Effector CD4-positive, alpha-beta T cell (primary cell): ENCODE data around the gene INTS3.
"Not testable (repeated sequence)": the region's sequence is repeated elsewhere in the genome, so short reads cannot be mapped to it uniquely, and the experiment has no call there.

ENCODE experiments used
- DNase-seq: peaks from one replicate; pipeline ENCODE4 v3.0.0-alpha.2; 2020

The INTS3 gene

DNA sequence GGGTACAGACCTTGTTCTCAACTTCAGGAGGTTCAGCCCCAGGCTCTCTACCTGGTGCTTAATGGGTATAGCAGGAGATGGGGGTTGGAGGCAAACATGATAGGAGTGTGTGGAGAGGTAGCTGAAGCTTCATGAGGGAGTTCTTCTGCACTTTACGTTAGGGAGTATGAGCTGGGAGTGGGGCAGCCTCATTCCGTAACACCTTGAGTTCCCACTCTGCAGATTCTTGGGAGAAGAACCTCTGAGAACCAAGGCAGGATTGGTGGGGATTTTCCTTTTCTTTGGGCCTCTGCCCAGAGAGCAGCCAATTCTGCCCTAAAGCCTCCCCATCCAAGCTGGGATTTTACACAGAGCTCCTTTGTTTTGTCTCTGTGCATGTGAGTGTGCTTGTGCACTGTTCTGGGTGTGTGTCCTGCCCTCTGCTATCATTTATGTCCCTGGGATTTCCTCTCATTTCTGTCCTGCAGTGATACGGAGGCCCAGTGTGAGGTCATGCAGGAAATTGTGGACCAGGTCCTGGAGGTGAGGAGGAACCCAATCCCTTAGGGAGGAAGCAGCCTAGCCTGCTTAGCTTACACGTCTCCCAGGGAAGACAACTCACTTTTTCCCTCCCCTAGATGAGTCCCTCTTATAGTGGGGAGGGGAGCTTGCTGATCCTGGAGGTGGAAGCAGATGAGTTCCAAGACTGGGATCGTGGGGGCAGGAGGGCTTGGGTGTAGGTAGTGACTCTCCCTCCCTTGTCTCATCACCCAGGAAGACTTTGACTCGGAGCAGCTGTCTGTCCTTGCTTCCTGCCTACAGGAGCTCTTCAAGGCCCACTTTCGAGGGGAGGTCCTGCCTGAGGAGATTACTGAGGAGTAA is 35.7 kb downstream of the INTS3 start:
- DNase-seq, result no peak

DNA sequence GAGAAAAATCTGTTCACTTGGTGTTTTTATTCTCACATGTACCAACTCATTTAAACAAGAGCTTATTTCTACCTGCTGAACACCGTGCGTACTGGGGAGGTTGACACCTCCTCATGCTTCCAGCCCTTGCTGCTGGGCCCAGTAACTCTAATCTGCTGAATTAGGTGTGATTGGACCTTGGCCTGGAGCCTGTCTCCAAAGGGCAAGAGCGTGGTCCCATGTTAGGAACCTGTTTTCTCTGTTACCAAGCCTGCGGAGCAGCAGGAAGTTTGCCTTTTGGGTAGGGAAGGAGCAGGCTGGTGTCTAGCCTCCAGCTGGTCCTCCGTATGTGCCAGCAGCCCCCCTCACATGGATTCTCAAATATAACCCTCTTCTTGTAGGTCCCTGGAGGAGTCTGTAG is 36.5 kb downstream of the INTS3 start:
- no peak for DNase-seq

DNA sequence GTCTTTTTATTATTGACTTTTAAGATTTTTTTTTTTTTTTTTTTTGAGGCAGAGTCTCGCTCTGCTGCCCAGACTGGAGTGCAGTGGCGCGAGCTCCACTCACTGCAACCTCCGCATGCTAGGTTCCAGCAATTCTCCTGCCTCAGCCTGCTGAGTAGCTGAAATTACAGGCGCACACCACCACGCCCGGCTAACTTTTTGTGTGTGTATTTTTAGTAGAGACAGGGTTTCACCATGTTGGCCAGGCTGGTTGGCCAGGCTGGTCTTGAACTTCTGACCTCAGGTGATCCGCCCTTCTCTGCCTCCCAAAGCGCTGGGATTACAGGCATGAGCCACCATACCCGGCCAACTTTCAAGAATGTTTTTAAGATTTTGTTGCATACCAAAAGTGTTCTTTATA is 38.8 kb downstream of the INTS3 start:
- not testable (repeated sequence) for DNase-seq

DNA sequence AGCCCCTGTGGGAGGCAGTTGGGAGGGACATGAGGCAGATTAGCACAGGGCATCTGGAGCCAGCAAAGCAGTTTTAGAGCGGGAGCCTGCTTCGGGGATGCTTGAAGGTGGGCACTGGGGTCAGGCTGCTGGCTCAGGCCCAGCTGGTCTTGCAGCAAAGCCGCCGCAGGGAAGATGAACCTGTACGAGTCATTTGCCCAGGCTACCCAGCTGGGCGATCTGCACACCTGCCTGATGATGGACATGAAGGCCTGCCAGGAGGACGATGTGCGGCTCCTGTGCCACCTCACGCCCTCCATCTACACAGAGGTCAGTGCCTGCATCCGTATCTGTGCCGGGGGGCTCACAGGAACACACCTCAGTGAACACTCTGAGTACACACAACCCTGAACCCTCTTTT is 39.7 kb downstream of the INTS3 start:
- DNase-seq, result no peak

DNA sequence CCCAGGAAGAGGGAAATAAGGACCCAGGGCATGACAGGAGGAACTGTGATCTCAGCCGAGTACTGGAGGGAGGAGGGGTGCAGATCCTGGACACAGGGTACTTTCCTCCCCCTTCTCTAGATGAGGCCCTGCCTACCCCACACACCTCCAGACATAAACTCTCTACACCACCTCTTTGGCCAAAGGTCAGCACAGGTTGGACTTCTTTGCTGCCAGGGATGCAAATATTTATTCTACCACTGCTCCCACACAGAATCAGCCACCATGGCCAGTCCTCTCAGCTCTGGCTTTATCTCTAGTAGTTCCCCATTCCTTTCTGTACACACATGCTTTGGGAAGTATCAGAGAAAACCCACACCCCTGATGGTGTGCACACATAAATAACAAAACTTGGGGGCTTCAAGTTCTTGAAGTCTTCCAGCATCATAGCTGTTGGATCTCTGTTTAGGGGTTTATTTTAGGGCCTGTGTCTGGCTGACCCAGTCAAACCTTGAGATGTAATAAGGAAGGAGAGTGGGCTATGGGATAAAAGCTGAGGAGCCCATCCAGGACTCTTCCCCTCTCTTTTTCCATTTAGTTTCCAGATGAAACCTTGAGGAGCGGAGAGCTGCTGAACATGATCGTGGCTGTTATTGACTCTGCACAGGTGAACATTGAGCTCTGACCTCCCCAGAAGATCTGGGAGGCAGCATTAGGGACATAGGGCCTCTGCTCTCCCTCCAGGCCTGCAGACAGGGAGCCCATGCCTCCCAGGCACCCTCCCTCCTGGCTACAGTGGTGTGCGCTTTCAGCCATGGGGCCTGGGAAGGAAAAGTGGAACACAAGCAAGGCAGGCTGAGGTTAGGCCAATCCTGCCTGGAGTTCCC is 40.7 kb downstream of the INTS3 start:
- DNase-seq, result no peak

DNA sequence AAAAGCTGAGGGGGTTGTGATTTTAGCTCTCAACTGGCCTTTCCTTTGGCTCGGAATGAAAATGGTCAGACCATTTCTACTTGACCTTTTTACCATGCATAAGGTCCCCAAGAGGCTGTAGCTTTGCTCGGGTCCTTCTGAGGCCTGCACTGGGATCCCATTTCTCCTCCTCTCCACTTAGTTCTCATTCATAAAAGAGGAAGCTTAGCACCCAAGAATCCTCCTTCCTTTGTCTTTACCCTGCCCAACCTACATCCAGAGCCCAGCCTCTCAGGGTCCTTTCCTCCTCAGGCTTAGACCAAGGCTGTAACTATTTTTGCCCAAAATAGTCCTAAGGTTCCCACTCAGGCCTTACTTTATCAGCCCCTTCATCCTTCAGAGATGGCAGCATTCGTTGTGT is 41.4 kb downstream of the INTS3 start:
- no peak for DNase-seq

DNA sequence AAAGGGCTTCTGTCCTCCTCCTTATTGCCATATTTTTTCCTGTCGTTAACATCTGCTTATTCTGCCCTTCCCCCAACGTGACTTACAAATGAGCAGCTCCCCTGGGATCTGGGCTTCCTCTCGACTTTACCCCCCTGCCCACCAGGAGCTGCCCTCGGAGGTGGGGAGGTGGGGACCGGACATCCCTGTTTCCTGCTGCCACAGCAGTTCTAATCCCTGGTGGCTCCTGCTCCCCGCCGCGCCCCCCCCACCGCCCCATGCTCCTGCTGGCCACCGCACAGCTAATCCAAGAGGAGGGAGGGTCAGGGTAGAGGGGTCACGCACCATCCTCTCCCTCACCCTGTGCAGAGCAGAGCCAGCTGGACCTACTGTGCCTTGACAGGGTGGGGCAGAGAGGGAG is 42.9 kb downstream of the INTS3 start:
- no peak for DNase-seq

DNA sequence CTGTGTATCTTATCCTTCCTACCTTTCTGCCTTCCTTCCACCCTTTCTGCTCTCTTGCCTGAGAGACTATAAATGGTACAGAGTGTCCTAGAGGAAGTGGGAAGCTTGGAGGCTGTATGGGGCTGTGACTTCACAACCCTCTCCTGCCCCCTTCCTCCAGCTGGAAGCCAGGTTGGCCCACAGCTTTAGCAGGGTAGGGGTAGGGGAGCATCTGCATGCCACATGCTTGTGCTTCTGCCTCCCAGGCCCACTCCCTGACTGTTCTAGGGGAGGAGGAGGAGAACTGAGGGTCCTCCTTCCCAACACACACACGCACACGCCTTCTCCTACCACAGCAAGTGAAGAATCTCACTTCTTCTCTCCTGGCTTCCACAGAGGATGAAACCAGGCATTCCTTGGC is 43.4 kb downstream of the INTS3 start:
- no peak for DNase-seq

DNA sequence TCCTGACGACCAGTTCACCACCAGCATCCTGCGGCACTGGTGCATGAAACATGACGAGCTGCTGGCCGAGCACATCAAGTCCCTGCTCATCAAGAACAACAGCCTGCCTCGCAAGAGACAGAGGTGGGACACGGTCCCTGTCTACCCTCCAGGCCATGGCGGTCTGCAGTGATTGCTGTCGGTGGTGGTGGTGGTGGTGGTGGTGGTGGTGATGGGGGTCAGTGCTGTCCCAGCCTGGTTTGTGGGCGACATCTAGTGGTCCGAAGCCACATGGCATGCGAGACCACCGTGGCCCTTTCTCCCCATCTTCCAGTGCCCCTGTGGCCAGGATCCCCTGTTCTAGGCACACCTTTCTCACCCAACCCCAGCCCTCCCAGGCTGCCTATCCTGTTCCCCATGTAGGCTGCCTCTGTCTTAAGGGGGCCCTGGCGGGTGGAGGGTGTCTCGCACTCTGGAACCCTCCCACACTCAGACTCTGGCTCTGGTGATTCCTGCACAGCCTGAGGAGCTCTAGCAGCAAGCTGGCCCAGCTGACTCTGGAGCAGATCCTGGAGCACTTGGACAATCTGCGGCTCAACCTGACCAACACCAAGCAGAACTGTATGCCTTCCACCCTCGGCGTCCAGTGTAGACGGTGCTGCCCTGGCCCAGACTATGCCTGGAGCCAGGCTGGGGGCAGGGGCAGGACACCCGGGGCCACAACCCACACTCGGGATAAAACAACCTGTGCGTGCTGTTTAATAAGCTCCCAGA is 44.2 kb downstream of the INTS3 start:
- no peak for DNase-seq

DNA sequence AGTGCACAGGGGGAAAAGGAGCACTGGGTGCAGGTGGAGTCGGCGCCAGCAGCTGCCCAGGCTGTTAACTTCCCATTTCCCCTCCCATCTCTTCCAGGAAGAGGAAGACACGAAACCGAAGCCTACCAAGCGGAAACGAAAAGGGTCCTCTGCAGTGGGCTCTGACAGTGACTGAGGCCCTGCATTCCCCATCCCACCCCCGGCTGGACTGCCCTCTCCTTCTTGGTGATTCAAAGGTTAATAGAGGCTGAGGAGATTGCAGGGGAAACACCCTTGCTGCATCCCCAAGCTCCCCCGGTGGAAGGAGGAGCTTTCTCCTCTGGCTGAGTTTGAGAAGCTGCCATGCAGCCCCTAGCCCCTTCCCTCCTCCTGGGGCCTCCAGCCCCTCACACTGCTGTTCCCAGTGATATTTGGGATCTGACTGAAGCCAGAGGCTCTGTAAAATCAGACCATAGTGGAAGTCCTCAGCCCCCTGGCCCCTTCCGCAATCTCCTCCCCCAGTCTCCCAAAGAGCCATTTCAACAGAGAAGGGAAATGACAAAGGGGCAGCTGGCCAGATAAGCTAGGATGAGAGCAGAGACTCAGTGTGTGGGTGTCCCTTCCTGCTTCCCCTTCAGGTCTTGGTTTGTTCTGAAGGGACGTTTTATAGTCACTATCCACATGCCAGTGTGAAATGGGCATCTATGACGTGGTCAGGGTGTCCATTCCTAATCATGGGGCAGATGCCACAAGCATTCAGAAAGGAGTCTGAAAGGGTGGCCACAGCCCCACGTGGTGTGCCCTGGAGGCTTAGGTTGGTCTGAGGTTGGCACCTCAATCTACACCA is 45.5 kb downstream of the INTS3 start:
- no peak for DNase-seq

DNA sequence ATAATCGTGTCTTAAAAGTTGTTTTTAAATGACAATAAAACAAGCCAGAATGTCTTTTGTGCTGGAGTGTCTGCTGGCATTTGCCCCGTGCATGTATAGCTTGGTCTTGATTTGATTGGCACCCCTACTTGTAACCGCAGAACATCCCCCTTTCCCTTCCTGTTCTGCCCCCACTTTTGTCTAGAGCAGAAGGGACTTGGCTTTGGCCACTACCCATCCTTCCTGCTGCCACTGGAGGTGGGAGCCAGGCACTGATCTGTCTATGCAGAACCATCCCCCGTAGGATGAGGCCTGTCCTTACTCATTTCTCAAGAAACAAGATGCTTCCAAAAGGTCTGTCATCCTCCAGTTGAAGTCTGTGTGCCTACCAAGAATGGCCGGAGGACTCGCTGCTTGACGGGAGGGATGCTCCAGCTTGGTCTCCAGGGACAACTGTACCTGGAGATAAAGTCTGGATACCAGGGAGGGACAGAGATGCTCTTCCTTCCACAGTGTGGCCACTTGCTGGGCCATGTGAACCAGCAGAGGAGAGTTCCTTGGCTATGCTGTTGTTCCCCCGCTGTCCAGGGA is 46.3 kb downstream of the INTS3 start:
- DNase-seq, result no peak

DNA sequence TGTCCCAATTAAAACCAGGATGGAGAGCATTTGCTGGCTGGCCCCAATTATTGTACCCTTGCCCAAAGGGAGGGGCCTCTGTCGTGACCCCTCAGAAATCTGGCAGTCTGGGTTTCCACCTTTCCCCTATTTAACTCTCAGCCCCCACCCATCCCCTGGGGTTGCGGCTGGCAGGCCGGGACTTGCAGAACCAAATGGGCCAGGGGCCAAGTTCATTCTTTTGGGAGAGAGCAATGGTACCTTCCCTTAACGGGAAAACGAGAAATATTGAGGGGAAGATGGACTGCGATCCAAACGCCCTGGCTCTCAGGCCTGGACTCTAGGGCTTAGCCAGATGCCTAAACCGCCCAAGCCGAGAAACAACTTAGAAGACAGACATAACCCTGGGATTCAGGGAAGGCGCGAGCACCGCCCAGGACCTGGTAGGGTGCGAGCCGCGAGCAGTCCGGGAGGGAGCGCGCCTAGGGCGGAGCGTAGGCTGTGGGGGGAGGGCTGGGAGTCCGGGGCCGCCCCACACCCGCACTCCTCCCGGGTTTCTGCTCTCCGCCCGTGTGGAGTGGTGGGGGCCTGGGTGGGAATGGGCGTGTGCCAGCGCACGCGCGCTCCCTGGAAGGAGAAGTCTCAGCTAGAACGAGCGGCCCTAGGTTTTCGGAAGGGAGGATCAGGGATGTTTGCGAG is 47.1 kb downstream of the INTS3 start, which contains the start of gene SLC27A3:
SLC27A3 (plus strand) TSS at position 628 of the 678 bp plus-strand sequence. CDS start 91 bp downstream, outside the sequence.
- no peak for DNase-seq

DNA sequence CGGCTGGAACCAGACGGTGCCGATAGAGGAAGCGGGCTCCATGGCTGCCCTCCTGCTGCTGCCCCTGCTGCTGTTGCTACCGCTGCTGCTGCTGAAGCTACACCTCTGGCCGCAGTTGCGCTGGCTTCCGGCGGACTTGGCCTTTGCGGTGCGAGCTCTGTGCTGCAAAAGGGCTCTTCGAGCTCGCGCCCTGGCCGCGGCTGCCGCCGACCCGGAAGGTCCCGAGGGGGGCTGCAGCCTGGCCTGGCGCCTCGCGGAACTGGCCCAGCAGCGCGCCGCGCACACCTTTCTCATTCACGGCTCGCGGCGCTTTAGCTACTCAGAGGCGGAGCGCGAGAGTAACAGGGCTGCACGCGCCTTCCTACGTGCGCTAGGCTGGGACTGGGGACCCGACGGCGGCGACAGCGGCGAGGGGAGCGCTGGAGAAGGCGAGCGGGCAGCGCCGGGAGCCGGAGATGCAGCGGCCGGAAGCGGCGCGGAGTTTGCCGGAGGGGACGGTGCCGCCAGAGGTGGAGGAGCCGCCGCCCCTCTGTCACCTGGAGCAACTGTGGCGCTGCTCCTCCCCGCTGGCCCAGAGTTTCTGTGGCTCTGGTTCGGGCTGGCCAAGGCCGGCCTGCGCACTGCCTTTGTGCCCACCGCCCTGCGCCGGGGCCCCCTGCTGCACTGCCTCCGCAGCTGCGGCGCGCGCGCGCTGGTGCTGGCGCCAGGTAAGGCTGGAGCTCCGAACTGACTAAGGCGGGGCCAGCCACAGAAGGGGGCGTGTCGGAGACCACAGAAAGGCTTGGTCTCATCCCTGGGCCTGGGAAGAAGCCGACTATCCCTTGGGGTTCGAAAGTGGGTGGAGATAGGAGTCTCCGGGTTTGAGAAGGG is 47.8 kb downstream of the INTS3 start:
- peak; percentile 46 for DNase-seq

DNA sequence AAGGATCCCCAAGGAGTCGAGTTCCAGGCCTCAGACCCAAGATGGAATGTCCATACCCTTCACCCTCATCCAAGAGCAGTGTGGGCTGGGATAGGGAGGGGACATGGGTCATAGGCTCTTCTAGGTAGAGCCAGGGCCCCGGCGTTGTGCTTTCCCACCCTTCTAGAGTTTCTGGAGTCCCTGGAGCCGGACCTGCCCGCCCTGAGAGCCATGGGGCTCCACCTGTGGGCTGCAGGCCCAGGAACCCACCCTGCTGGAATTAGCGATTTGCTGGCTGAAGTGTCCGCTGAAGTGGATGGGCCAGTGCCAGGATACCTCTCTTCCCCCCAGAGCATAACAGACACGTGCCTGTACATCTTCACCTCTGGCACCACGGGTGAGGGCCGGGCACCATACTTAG is 48.5 kb downstream of the INTS3 start:
- no peak for DNase-seq

DNA sequence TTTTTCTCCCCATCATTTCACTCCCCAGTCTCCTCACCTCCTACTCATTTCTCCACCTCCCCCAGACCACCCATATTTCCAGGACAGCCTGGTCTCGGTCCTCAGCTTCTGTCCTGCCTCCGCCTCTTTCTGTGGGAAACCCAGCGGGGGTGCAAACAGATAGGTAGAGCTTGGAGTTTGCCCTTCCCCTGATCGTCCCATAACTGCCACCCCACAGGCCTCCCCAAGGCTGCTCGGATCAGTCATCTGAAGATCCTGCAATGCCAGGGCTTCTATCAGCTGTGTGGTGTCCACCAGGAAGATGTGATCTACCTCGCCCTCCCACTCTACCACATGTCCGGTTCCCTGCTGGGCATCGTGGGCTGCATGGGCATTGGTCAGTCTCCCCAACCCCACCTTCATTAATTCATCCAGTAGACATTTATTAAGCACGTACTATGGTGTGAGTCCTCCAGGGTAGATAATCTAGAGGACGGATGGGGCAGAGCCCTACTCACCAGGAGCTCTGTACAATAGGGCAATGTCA is 49.1 kb downstream of the INTS3 start:
- no peak for DNase-seq

DNA sequence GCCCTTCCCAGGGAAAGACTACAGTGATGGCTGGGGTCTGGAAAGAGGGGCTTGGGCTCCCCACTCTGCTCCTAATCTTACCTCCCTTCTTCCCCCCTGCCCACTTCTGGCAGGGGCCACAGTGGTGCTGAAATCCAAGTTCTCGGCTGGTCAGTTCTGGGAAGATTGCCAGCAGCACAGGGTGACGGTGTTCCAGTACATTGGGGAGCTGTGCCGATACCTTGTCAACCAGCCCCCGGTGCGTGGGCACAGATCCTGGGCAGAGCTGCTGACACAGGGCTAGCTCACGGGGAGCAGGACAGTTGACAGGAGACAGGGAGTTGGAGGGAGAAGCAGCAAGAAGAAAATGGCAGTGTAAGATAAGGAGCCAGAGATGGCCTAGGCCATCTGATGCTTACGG is 49.8 kb downstream of the INTS3 start:
- no peak for DNase-seq

DNA sequence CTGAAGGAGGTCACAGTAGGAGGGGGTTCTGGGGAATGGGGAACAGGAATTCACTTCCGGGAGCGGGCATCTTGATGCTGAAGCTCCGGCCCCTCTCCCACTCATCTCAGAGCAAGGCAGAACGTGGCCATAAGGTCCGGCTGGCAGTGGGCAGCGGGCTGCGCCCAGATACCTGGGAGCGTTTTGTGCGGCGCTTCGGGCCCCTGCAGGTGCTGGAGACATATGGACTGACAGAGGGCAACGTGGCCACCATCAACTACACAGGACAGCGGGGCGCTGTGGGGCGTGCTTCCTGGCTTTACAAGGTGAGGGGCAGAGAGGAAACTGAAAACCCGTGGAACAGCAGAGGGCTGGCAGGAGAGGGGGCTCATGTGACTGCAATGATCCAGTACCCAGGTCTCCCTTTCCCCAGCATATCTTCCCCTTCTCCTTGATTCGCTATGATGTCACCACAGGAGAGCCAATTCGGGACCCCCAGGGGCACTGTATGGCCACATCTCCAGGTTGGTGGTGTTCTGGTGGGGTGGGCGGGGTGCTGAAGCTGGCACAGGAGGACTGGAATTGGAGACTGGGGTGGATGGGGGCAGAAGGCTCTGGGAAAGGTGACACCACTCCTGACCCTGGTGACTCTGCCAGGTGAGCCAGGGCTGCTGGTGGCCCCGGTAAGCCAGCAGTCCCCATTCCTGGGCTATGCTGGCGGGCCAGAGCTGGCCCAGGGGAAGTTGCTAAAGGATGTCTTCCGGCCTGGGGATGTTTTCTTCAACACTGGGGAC is 50.4 kb downstream of the INTS3 start:
- DNase-seq, result no peak

DNA sequence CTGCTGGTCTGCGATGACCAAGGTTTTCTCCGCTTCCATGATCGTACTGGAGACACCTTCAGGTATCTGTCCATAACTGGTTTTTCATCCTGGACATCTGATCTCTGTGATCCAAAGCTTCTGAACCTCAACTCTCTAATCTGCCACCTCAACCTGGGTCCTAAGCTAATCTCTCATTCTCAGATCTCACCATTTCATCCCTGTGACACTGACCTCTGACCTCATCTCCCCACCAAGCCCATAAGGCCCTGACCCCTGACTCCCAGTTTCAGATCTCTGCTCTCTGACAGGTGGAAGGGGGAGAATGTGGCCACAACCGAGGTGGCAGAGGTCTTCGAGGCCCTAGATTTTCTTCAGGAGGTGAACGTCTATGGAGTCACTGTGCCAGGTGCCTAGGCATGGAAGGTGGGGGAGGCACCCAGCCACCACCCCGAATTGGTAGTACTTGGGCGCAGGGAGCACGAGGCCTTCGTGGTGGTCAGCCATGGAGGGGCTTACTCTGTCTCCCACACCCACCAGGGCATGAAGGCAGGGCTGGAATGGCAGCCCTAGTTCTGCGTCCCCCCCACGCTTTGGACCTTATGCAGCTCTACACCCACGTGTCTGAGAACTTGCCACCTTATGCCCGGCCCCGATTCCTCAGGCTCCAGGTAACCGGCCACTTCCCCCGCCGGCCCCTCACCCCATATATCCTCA is 51.1 kb downstream of the INTS3 start:
- no peak for DNase-seq
